Measurements from ENCODE around the gene ENPP1.

ENPP1 gene

DNA sequence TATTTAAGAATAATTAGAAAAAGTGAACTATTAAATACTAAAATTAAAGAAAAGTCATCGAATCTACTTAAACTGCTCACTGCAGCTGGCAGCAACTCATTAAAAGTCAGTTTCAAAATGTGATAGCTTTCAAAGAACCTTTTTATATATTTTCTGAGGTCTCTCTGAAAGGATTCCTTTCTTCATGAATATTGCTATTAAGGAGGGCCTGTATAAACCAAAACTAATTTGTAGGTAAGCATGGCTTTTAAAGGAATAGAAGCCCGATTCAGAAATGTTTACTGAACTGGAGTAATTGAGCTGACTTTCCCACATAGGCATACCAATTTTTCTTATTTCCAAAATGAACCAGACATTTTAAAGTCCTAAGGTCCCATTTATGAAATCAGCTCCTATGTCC is 41.2 kb upstream of the ENPP1 start:
- no peak for FAIRE-seq
- TF ChIP-seq POLR2A (IDR thresholded peaks at IDR 0.05; ENCODE audit: low read depth, low read length) (no peak), TAF1 (IDR thresholded peaks at IDR 0.05; ENCODE audit: low read depth, low read length) (no peak), PAX5 (IDR thresholded peaks at IDR 0.05; ENCODE audit: insufficient read depth, low read length, severe bottlenecking) (no peak), POLR2AphosphoS5 (IDR thresholded peaks at IDR 0.05; ENCODE audit: low read depth, low read length) (no peak), SPI1 (IDR thresholded peaks at IDR 0.05; ENCODE audit: low read depth, low read length) (no peak), POU2F2 (IDR thresholded peaks at IDR 0.05; ENCODE audit: low read depth, low read length) (no peak)
- no peak for DNase-seq (ENCODE audit: insufficient read length, low spot score)

DNA sequence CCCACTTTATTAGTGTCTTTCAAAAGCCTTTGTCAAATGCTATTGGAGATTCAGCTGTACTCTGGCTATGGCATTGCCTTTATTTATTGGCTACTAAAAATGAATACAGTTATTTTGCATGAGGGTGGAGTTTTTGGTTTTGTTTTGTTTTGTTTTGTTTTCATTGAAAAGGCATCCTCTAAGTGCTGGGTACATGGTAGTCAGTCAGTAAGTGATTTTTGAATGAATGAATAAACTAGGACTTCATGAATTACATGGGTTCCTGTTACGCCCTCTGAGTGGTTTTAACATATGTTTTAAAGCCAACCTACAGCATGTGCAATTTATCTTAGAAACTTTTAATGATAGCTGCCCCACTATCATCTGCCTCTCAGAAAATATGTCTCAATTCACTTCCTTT is 38.9 kb upstream of the ENPP1 start:
- DNase-seq (ENCODE audit: insufficient read length, low spot score) (no peak), FAIRE-seq (no peak)
- TF ChIP-seq POU2F2 (IDR thresholded peaks at IDR 0.05; ENCODE audit: low read depth, low read length) (no peak), PAX5 (IDR thresholded peaks at IDR 0.05; ENCODE audit: insufficient read depth, low read length, severe bottlenecking) (no peak), SPI1 (IDR thresholded peaks at IDR 0.05; ENCODE audit: low read depth, low read length) (no peak)

DNA sequence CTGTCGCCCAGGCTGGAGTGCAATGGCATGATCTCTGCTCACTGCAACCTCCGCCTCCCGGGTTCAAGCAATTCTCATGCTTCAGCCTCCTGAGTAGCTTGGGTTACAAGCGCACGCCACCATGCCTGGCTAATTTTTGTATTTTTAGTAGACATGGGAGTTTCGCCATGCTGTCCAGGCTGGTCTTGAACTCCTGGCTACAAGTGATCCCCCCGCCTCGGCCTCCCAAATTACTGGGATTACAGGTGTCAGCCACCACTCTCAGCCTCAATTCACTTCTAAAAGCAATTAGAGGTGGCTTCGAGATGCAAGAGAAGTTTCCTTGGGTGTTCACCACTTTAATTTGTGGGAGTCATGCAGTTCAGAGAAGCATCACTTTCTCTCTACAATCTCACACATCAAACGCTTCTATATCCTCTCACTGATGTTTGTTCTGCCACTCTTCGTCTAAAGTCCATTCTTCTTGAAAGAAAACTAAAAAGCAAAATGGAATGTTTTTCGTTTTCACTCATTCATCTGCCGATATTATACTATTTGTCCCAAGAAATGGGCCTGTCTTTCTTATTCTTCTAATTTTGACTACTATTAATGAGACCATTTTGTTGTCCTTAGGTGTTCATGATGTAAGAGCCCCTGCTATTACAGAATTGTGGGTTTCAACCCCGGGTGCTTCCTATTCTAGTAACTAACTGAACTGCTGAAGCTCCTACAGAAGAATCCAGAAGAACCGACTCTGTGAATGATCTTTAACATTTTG is 38.3 kb upstream of the ENPP1 start:
- FAIRE-seq (no peak), DNase-seq (ENCODE audit: insufficient read length, low spot score) (no peak)
- TF ChIP-seq PAX5 (IDR thresholded peaks at IDR 0.05; ENCODE audit: insufficient read depth, low read length, severe bottlenecking) (no peak), POLR2A (IDR thresholded peaks at IDR 0.05; ENCODE audit: low read depth, low read length) (no peak), POU2F2 (IDR thresholded peaks at IDR 0.05; ENCODE audit: low read depth, low read length) (no peak), TAF1 (IDR thresholded peaks at IDR 0.05; ENCODE audit: low read depth, low read length) (no peak), SPI1 (IDR thresholded peaks at IDR 0.05; ENCODE audit: low read depth, low read length) (no peak), POLR2AphosphoS5 (IDR thresholded peaks at IDR 0.05; ENCODE audit: low read depth, low read length) (no peak)

DNA sequence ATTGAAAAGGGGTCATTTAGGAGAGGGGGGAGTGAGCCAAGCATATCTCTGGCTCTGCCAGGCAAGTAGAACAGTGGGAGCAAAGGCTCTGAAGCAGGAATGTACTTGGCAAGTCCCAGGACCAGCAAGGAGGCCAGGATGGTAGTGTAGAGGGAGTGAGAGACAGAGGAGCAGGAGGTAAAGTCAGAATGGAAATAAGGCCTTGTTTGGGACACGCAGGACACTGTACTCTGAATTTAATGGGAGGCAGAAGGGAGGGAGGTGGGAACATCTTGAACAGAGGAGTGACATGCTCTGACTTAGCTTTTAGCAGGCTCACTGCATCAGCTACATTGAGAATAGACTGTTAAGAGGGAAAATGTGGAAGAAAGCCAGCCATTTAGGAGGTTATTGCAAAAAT is 37.0 kb upstream of the ENPP1 start:
- no peak for FAIRE-seq
- no peak for TF ChIP-seq SPI1 (IDR thresholded peaks at IDR 0.05; ENCODE audit: low read depth, low read length)
- no peak for TF ChIP-seq POLR2AphosphoS5 (IDR thresholded peaks at IDR 0.05; ENCODE audit: low read depth, low read length)
- no peak for TF ChIP-seq TAF1 (IDR thresholded peaks at IDR 0.05; ENCODE audit: low read depth, low read length)
- TF ChIP-seq POLR2A (IDR thresholded peaks at IDR 0.05; ENCODE audit: low read depth, low read length), result no peak
- no peak for TF ChIP-seq PAX5 (IDR thresholded peaks at IDR 0.05; ENCODE audit: insufficient read depth, low read length, severe bottlenecking)
- no peak for TF ChIP-seq POU2F2 (IDR thresholded peaks at IDR 0.05; ENCODE audit: low read depth, low read length)
- no peak for DNase-seq (ENCODE audit: insufficient read length, low spot score)

DNA sequence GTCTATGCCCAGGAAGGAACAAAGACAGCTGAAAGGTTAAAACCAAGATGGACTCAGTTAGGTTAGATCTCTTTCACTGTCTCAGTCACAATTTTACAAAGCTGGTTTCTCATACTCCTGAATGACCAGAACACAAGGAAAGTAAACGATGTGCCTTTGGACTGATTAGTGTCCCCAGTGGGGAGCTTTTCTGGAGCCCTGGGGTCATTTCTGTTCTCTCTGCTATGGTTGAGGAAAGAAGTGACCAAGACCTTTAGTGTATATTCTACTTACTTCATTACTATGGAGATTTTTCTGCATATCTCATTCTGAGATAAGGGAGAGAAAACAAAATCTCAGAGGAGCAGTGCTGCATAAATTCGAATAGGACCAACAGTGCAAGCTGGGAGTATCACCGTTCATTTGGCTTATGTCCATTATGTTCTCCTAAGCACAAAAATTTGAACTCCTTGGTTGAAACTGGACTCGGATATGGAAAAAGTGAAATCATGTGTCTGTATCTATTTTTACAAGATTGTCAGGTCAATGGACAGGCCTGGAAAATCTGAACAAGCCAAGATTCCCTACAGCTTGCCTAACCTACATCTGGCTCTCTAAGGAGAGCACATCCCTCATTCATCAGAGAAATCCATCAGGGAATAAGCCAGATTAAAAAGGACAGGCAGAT is 34.4 kb upstream of the ENPP1 start:
- FAIRE-seq (no peak), DNase-seq (ENCODE audit: insufficient read length, low spot score) (no peak)
- no peak for TF ChIP-seq PAX5 (IDR thresholded peaks at IDR 0.05; ENCODE audit: insufficient read depth, low read length, severe bottlenecking)
- no peak for TF ChIP-seq POLR2A (IDR thresholded peaks at IDR 0.05; ENCODE audit: low read depth, low read length)
- no peak for TF ChIP-seq TAF1 (IDR thresholded peaks at IDR 0.05; ENCODE audit: low read depth, low read length)
- no peak for TF ChIP-seq SPI1 (IDR thresholded peaks at IDR 0.05; ENCODE audit: low read depth, low read length)
- no peak for TF ChIP-seq POU2F2 (IDR thresholded peaks at IDR 0.05; ENCODE audit: low read depth, low read length)
- no peak for TF ChIP-seq POLR2AphosphoS5 (IDR thresholded peaks at IDR 0.05; ENCODE audit: low read depth, low read length)

DNA sequence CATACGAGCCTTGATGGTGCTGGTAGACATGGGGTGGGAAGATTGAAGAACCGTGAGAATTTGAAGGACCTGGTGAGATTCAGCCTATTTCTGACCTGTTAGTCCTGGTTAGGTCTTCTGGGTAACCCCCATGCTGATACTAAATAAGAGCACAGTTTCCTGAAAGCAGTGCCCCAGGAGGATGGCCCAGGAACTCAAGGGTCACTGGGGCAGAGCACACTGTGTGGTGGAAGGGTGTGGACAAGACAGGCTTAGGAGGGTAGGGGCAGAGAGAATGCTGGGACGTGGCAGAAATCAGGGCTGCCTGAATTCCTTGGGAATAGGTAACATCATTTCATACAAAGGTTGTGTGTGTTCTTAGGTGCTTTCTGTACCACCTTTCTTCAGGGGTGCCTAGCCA is 31.9 kb upstream of the ENPP1 start:
- TF ChIP-seq PAX5 (IDR thresholded peaks at IDR 0.05; ENCODE audit: insufficient read depth, low read length, severe bottlenecking) (no peak), TAF1 (IDR thresholded peaks at IDR 0.05; ENCODE audit: low read depth, low read length) (no peak), POU2F2 (IDR thresholded peaks at IDR 0.05; ENCODE audit: low read depth, low read length) (no peak), POLR2AphosphoS5 (IDR thresholded peaks at IDR 0.05; ENCODE audit: low read depth, low read length) (no peak), SPI1 (IDR thresholded peaks at IDR 0.05; ENCODE audit: low read depth, low read length) (no peak), POLR2A (IDR thresholded peaks at IDR 0.05; ENCODE audit: low read depth, low read length) (no peak)
- FAIRE-seq, result no peak

DNA sequence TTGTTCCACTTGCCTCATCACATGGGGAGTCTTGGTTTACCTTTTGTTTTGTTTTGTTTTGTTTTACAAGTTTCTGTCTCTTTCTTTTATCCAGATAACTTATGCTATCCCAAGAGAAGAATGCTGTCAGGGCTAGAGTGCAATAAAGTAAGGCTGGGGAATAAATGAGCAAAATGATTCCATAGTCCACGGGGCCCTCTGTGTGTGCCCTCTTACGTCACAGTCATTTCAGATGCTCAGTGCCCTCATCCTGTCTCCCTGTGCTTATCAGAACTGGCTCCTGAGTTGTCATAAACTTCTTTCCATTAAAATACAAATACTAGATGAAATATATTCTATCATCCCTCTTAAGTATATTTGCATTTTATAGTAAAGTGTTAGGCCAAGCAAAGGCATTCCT is 30.8 kb upstream of the ENPP1 start:
- FAIRE-seq, result no peak
- TF ChIP-seq POLR2A (IDR thresholded peaks at IDR 0.05; ENCODE audit: low read depth, low read length), result no peak
- TF ChIP-seq POU2F2 (IDR thresholded peaks at IDR 0.05; ENCODE audit: low read depth, low read length), result no peak
- no peak for TF ChIP-seq SPI1 (IDR thresholded peaks at IDR 0.05; ENCODE audit: low read depth, low read length)
- no peak for TF ChIP-seq TAF1 (IDR thresholded peaks at IDR 0.05; ENCODE audit: low read depth, low read length)
- no peak for TF ChIP-seq POLR2AphosphoS5 (IDR thresholded peaks at IDR 0.05; ENCODE audit: low read depth, low read length)
- TF ChIP-seq PAX5 (IDR thresholded peaks at IDR 0.05; ENCODE audit: insufficient read depth, low read length, severe bottlenecking), result no peak

More for the DNA sequence above, 31.9 kb upstream of the ENPP1 start:
- DNase-seq (ENCODE audit: insufficient read length, low spot score), result no peak

DNA sequence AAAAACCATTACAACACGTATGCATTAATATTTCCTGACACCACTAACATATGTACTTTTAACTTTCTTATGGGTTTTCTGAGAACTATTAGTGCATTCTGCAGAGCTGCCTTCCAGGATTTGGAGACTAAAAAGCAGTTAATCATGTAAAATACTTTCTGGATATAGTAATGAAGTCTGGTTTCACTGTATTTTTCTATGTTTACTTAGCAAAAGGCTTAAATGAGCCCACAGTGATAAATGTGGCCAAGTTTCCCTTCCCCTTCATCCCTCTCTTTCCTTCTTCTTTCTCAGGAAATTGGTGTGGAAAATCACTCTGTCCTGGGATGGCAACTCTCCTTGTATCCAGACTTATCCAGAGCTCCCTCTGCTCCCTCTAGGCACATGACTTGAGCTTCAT is 29.7 kb upstream of the ENPP1 start:
- FAIRE-seq (no peak), DNase-seq (ENCODE audit: insufficient read length, low spot score) (no peak)
- TF ChIP-seq PAX5 (IDR thresholded peaks at IDR 0.05; ENCODE audit: insufficient read depth, low read length, severe bottlenecking), result no peak
- TF ChIP-seq POLR2A (IDR thresholded peaks at IDR 0.05; ENCODE audit: low read depth, low read length), result no peak
- TF ChIP-seq SPI1 (IDR thresholded peaks at IDR 0.05; ENCODE audit: low read depth, low read length), result no peak
- TF ChIP-seq POLR2AphosphoS5 (IDR thresholded peaks at IDR 0.05; ENCODE audit: low read depth, low read length), result no peak
- TF ChIP-seq POU2F2 (IDR thresholded peaks at IDR 0.05; ENCODE audit: low read depth, low read length), result no peak
- no peak for TF ChIP-seq TAF1 (IDR thresholded peaks at IDR 0.05; ENCODE audit: low read depth, low read length)

More for the DNA sequence above, 30.8 kb upstream of the ENPP1 start:
- no peak for DNase-seq (ENCODE audit: insufficient read length, low spot score)

DNA sequence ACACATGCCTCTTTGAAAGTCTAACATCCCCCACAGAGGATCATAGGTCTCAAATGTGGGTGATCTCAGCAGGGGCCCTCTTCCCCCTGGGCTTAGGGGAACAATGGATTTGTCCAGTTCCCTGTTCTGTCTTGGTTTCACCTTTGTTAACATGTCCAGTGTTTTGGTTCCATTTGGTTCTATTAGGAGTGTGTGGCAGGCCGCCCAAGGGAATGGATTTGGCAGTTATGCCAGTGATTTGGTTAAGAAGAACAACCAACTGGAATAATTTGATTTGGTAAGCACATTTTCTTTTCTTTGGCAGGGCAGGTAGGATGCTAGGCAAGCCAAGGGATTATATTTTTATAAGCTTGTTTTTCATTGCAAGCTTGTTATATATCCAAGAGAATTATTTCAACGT is 28.5 kb upstream of the ENPP1 start:
- FAIRE-seq (no peak), DNase-seq (ENCODE audit: insufficient read length, low spot score) (no peak)
- TF ChIP-seq POLR2A (IDR thresholded peaks at IDR 0.05; ENCODE audit: low read depth, low read length), result no peak
- TF ChIP-seq TAF1 (IDR thresholded peaks at IDR 0.05; ENCODE audit: low read depth, low read length), result no peak
- no peak for TF ChIP-seq SPI1 (IDR thresholded peaks at IDR 0.05; ENCODE audit: low read depth, low read length)
- no peak for TF ChIP-seq POU2F2 (IDR thresholded peaks at IDR 0.05; ENCODE audit: low read depth, low read length)
- TF ChIP-seq PAX5 (IDR thresholded peaks at IDR 0.05; ENCODE audit: insufficient read depth, low read length, severe bottlenecking), result no peak
- no peak for TF ChIP-seq POLR2AphosphoS5 (IDR thresholded peaks at IDR 0.05; ENCODE audit: low read depth, low read length)
